HepG2 (cell line): ENCODE results near the gene LENG1. TPM values are rescaled to one million over a fixed set of nuclear protein-coding genes. Genes with fewer than 3 reads are reported as not detected.

Experiments used
- ATAC-seq: fragments of 200-7000 bp; cut with Tn5 transposase; 3 replicates; pipeline ENCODE4 v1.9.1; 2020; ENCODE audit warnings: mild to moderate bottlenecking, moderate library complexity
- BruUV-seq: library from RNA; stranded (reverse); fragments of 400-500 nt; replicated peaks from 2 replicates; lab custom pipeline; 2021; lab: Mats Ljungman, UMichigan
- CTCF ChIA-PET: fragments of 300-600 bp; formaldehyde crosslinking; extraction: SDS; loops from one replicate; lab custom pipeline; 2021; ENCODE audit warnings: low total read pairs, inconsistent platforms, low intra/inter-chr PET ratio; lab: Yijun Ruan, JAX
- POLR2A ChIA-PET: fragments of 350-600 bp; sonication (Branson Sonifier 250); formaldehyde crosslinking; loops from one replicate; lab custom pipeline; 2020; ENCODE audit warnings: antibody characterized with exemption, inconsistent platforms; lab: Yijun Ruan, JAX
- DNase-seq: peaks from one replicate; pipeline ENCODE4 v3.0.0-alpha.2; 2015; ENCODE audit warnings: low spot score
- FAIRE-seq: peaks from 3 replicates; lab custom pipeline; 2011; peaks lifted over from hg19 to GRCh38; lab: Jason Lieb, UNC
- H2AFZ ChIP-seq: one replicate; pipeline ENCODE4 v1.6.1; 2011; ENCODE audit warnings: low read length, inconsistent platforms
- H3K27ac ChIP-seq: fragments of 300-600 bp; 3 replicates; pipeline ENCODE4 v1.8.0; 2011; ENCODE audit warnings: mixed run types, mild to moderate bottlenecking, mixed read lengths, low read length, inconsistent platforms; ENCODE audit not compliant: insufficient read depth; ENCODE audit errors: extremely low read length
- H3K27me3 ChIP-seq, 2 experiments: fragments of 200-600 bp in 1 of 2; 2 replicates in 1 of 2; 3 replicates in 1 of 2; pipeline versions ENCODE4 v1.6.0 to v1.8.0; 2011; ENCODE audit warnings: low read length in 2 of 2, mild to moderate bottlenecking in 2 of 2, moderate library complexity in 2 of 2, inconsistent platforms in 1 of 2; ENCODE audit not compliant: insufficient read depth in 2 of 2, control insufficient read depth in 1 of 2
- H3K36me3 ChIP-seq, 2 experiments: fragments of 200-600 bp in 1 of 2; replicated peaks in 1 of 2; 2 replicates in 1 of 2; 3 replicates in 1 of 2; pipeline versions ENCODE4 v1.5.1 to v1.8.0; 2011; ENCODE audit warnings: low read length in 2 of 2, inconsistent platforms in 1 of 2; ENCODE audit not compliant: insufficient read depth in 2 of 2, control insufficient read depth in 1 of 2
- H3K4me1 ChIP-seq: 2 replicates; pipeline ENCODE4 v1.5.1; 2012; ENCODE audit warnings: low read length, inconsistent platforms; ENCODE audit not compliant: insufficient read depth
- H3K4me2 ChIP-seq: 2 replicates; pipeline ENCODE4 v1.6.0; 2011; ENCODE audit warnings: low read depth, low read length, inconsistent platforms
- H3K4me3 ChIP-seq, 3 experiments: fragments of 200-600 bp in 1 of 3; sonication (generic), shearing (Covaris generic) in 1 of 3; replicated peaks in 1 of 3; 2 replicates each; pipeline ENCODE4 v1.5.1; 2011 to 2016; ENCODE audit warnings: low read length in 3 of 3, inconsistent platforms in 2 of 3, low read depth in 2 of 3, mild to moderate bottlenecking in 2 of 3, control low read depth in 1 of 3, mixed read lengths in 1 of 3; ENCODE audit not compliant: insufficient read depth in 1 of 3
- H3K79me2 ChIP-seq: one replicate; pipeline ENCODE4 v1.6.1; 2011; ENCODE audit warnings: low read length, inconsistent platforms; ENCODE audit not compliant: insufficient read depth
- H3K9ac ChIP-seq: 2 replicates; pipeline ENCODE4 v1.6.0; 2011; ENCODE audit warnings: mild to moderate bottlenecking, low read depth, low read length, inconsistent platforms; ENCODE audit not compliant: insufficient read depth
- H3K9me3 ChIP-seq: 2 replicates; pipeline ENCODE4 v1.5.1; 2012; ENCODE audit warnings: mild to moderate bottlenecking, low read length
- H4K20me1 ChIP-seq: 2 replicates; pipeline ENCODE4 v1.6.0; 2011; ENCODE audit warnings: inconsistent platforms, mild to moderate bottlenecking, low read length, moderate library complexity; ENCODE audit not compliant: insufficient read depth
- ATF4 ChIP-seq, 2 experiments: fragments of 450-650 bp in 1 of 2; sonication (generic) in 1 of 2; formaldehyde crosslinking; IDR thresholded peaks; 2 replicates each; pipeline versions ENCODE4 v1.5.0 to v1.8.0; 2020 to 2022; ENCODE audit warnings: mild to moderate bottlenecking in 1 of 2, missing genetic modification reagents in 1 of 2
- CCAR2 ChIP-seq: fragments of 200-400 bp; formaldehyde crosslinking; optimal IDR thresholded peaks from 2 replicates; pipeline ENCODE3; 2018; ENCODE audit warnings: low read depth, mild to moderate bottlenecking, low read length, moderate library complexity
- CHD4 ChIP-seq: fragments of 200-600 bp; sonication (generic); IDR thresholded peaks from 2 replicates; pipeline ENCODE4 v1.7.0; 2017; ENCODE audit warnings: mild to moderate bottlenecking, low read length, borderline replicate concordance
- KDM5B ChIP-seq: sonication (generic); formaldehyde crosslinking; IDR thresholded peaks from 2 replicates; pipeline ENCODE4 v1.4.0; 2020; ENCODE audit warnings: missing genetic modification reagents, mild to moderate bottlenecking, borderline replicate concordance
- PCBP1 ChIP-seq: fragments of 200-400 bp; formaldehyde crosslinking; IDR thresholded peaks from 2 replicates; pipeline ENCODE4 v1.6.1; 2017; ENCODE audit warnings: mild to moderate bottlenecking, low read depth, low read length, borderline replicate concordance
- PCBP2 ChIP-seq: fragments of 200-400 bp; formaldehyde crosslinking; optimal IDR thresholded peaks from 2 replicates; pipeline ENCODE3; 2018; ENCODE audit warnings: low read length, low read depth; ENCODE audit not compliant: poor library complexity, severe bottlenecking
- PHF8 ChIP-seq: sonication (generic); formaldehyde crosslinking; IDR thresholded peaks from 2 replicates; pipeline ENCODE4 v1.5.0; 2020; ENCODE audit warnings: missing genetic modification reagents
- PTBP1 ChIP-seq: fragments of 200-400 bp; formaldehyde crosslinking; IDR thresholded peaks from 2 replicates; pipeline ENCODE4 v1.6.1; 2018; ENCODE audit warnings: low read length, low read depth; ENCODE audit not compliant: poor library complexity, severe bottlenecking
- RBM22 ChIP-seq: fragments of 200-400 bp; formaldehyde crosslinking; optimal IDR thresholded peaks from 2 replicates; pipeline ENCODE3; 2017; ENCODE audit warnings: mild to moderate bottlenecking, low read length, moderate library complexity
- RBM39 ChIP-seq: fragments of 200-400 bp; formaldehyde crosslinking; IDR thresholded peaks from one replicate; pipeline ENCODE4 v1.6.1; 2018; ENCODE audit warnings: antibody characterized with exemption, mild to moderate bottlenecking, low read depth, low read length; ENCODE audit not compliant: poor library complexity, severe bottlenecking
- ZNF282 ChIP-seq: fragments of 450-650 bp; IDR thresholded peaks from 2 replicates; pipeline ENCODE4 v1.6.1; 2018; ENCODE audit not compliant: partially characterized antibody
- ZNF704 ChIP-seq: sonication (generic); formaldehyde crosslinking; IDR thresholded peaks from 2 replicates; pipeline ENCODE4 v1.8.1; 2023; ENCODE audit warnings: mild to moderate bottlenecking, inconsistent platforms, moderate library complexity, missing genetic modification reagents, borderline replicate concordance
- ZNF781 ChIP-seq: sonication (generic); formaldehyde crosslinking; IDR thresholded peaks from 2 replicates; pipeline ENCODE4 v1.5.1; 2020; ENCODE audit warnings: borderline replicate concordance, mild to moderate bottlenecking, missing genetic modification reagents; ENCODE audit errors: not compliant biosample characterization
- WGBS: methylation state at CpG from one replicate; pipeline ENCODE4 v1.1.6; 2017; ENCODE audit warnings: low lambda C conversion rate; 5-methylcytosine and 5-hydroxymethylcytosine counted together
- in situ Hi-C: cut with HindIII; loops from 2 replicates; pipeline ENCODE4 v1.10.0; 2017; ENCODE audit warnings: low pct_unique_long_range_greater_than_20kb; ENCODE audit not compliant: extremely low pct_ligation_motif_present
- intact Hi-C: fragments of 100-400 bp; cut with micrococcal nuclease; formaldehyde crosslinking; loops from one replicate; pipeline ENCODE4 v1.10.0; 2022; ENCODE audit not compliant: unreplicated experiment
- polyA plus RNA-seq, 8 experiments: library from polyadenylated mRNA; depleted of rRNA in 3 of 8; stranded (reverse) in 7 of 8; unstranded in 1 of 8; fragments of >200 nt; fragmentation: Illumina TruSeq in 4 of 8; extraction: Trizol in 4 of 8; gene quantifications; 2 replicates each; pipeline versions ENCODE4 v1.2.1 to v1.2.3, GENCODE V29; 2011 to 2016; ENCODE audit warnings: low read depth in 4 of 8, missing spikeins in 1 of 8, mixed read lengths in 1 of 8; ENCODE audit not compliant: insufficient read depth in 1 of 8
- total RNA-seq, 5 experiments: library from RNA; depleted of rRNA; stranded (reverse); fragments of >200 nt; fragmentation: Illumina TruSeq; extraction: Trizol; gene quantifications; 2 replicates each; pipeline ENCODE4 v1.2.3, GENCODE V29; 2016; ENCODE audit warnings: low read depth in 1 of 5
- TF ChIP-seq, protein P1 (sequence below): sonication (generic); formaldehyde crosslinking; IDR thresholded peaks from 2 replicates; pipeline ENCODE4 v1.8.1; 2023; ENCODE audit warnings: mild to moderate bottlenecking, moderate library complexity, missing genetic modification reagents
- TF ChIP-seq, protein P2 (sequence below), 2 experiments: sonication (generic) in 1 of 2; formaldehyde crosslinking in 1 of 2; IDR thresholded peaks; 2 replicates each; pipeline versions ENCODE4 v1.4.0 to v1.6.1; 2016 to 2020; ENCODE audit warnings: borderline replicate concordance in 1 of 2, low read depth in 1 of 2, mild to moderate bottlenecking in 1 of 2, missing genetic modification reagents in 1 of 2

Gene LENG1
- total and polyA plus RNA-seq, 2 of the 13 experiments (the other 11 are each of a cell fraction or from before 2014, with no cell fraction given) = 1.8 to 3.8 TPM

GRCh38 chr19:54133312-54133956 lies 26.1 kb downstream of the LENG1 start:
- CTCF ChIA-PET = no interaction called here
- BruUV-seq = no TSS peak
- H3K27ac ChIP-seq = no peak overlapping the region
- in situ Hi-C loops = no loop called here
- POLR2A ChIA-PET = no interaction called here
- DNase-seq = peak; percentile 84
- H3K9ac ChIP-seq = no peak overlapping the region
- no peaks in the 10 kb centered on the region; a peak in 1 of 5 replicates for H3K27me3 ChIP-seq
- H4K20me1 ChIP-seq = 0 out of 2 replicates have a peak, but pooled peaks cover under 1% of the 10 kb centered on the region
- intact Hi-C loops = no loop called here
- no peak overlapping the region for H2AFZ ChIP-seq
- peaks cover 13% of the 10 kb centered on the region for H3K4me1 ChIP-seq
- 83% methylated on average over 3 of the region's 10 CpGs for WGBS
- H3K9me3 ChIP-seq = peaks cover 5% of the 10 kb centered on the region
- no peak overlapping the region for H3K4me2 ChIP-seq
- H3K79me2 ChIP-seq = peaks cover under 1% of the 10 kb centered on the region
- FAIRE-seq = no peak
- H3K4me3 ChIP-seq = no peak overlapping the region
- ATAC-seq = peak; percentile 21; the same call in 1 of the 3 replicates
- peaks cover 2 to 12% of the 10 kb centered on the region in 2 experiments; a peak in 1 of 5 replicates for H3K36me3 ChIP-seq
- TF ChIP-seq RBM39 (peak; percentile 95), ZNF704 (CRISPR knock-in tag) (no peak), KDM5B (CRISPR knock-in tag) (no peak), PCBP2 (peak; percentile 100), ATF4 (CRISPR knock-in tag; IDR thresholded peaks at IDR 0.05) (no peak), ZNF781 (CRISPR knock-in tag) (no peak), PCBP1 (peak; percentile 99), RBM22 (peak; percentile 78), ZNF282 (no peak), PTBP1 (peak; percentile 99), PHF8 (CRISPR knock-in tag) (no peak), CHD4 (peak; percentile 74; the same call in 1 of the 2 replicates), CCAR2 (peak; percentile 87)
- TF ChIP-seq, protein P1, sequence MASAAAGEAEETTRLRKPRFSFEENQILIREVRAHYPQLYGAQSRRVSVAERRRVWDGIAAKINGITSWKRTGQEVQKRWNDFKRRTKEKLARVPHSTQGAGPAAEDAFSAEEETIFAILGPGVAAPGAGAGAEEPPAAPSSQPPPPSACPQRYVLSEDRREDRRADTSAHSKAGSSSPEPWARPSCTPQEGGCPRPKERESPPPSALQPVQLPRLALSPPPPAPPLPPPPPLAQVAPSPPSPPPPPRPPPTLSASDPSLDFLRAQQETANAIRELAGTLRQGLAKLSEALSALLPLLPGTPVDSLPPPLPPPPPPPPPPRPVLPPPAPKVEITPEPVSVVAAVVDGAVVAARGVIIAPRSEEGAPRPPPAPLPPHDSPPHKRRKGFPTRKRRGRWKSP (CRISPR knock-in tag) = no peak
- TF ChIP-seq, protein P2, sequence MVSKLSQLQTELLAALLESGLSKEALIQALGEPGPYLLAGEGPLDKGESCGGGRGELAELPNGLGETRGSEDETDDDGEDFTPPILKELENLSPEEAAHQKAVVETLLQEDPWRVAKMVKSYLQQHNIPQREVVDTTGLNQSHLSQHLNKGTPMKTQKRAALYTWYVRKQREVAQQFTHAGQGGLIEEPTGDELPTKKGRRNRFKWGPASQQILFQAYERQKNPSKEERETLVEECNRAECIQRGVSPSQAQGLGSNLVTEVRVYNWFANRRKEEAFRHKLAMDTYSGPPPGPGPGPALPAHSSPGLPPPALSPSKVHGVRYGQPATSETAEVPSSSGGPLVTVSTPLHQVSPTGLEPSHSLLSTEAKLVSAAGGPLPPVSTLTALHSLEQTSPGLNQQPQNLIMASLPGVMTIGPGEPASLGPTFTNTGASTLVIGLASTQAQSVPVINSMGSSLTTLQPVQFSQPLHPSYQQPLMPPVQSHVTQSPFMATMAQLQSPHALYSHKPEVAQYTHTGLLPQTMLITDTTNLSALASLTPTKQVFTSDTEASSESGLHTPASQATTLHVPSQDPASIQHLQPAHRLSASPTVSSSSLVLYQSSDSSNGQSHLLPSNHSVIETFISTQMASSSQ (IDR thresholded peaks at IDR 0.05; ENCODE audit: low read depth) = no peak
- TF ChIP-seq, protein P2 (CRISPR knock-in tag; IDR thresholded peaks at IDR 0.05; ENCODE audit: borderline replicate concordance) = no peak
